HepG2 (cell line): ENCODE results near the gene ANKUB1. TPM values are rescaled to one million over a fixed set of nuclear protein-coding genes. Genes with fewer than 3 reads are reported as not detected.

Experiments
- ATAC-seq: fragments of 200-7000 bp; cut with Tn5 transposase; 3 replicates; pipeline ENCODE4 v1.9.1; 2020; ENCODE audit warnings: mild to moderate bottlenecking, moderate library complexity
- BruUV-seq: library from RNA; stranded (reverse); fragments of 400-500 nt; replicated peaks from 2 replicates; lab custom pipeline; 2021; lab: Mats Ljungman, UMichigan
- CTCF ChIA-PET: fragments of 300-600 bp; formaldehyde crosslinking; extraction: SDS; loops from one replicate; lab custom pipeline; 2021; ENCODE audit warnings: low total read pairs, inconsistent platforms, low intra/inter-chr PET ratio; lab: Yijun Ruan, JAX
- POLR2A ChIA-PET: fragments of 350-600 bp; sonication (Branson Sonifier 250); formaldehyde crosslinking; loops from one replicate; lab custom pipeline; 2020; ENCODE audit warnings: antibody characterized with exemption, inconsistent platforms; lab: Yijun Ruan, JAX
- DNase-seq: peaks from one replicate; pipeline ENCODE4 v3.0.0-alpha.2; 2015; ENCODE audit warnings: low spot score
- FAIRE-seq: peaks from 3 replicates; lab custom pipeline; 2011; peaks lifted over from hg19 to GRCh38; lab: Jason Lieb, UNC
- H2AFZ ChIP-seq: one replicate; pipeline ENCODE4 v1.6.1; 2011; ENCODE audit warnings: low read length, inconsistent platforms
- H3K27ac ChIP-seq: fragments of 300-600 bp; 3 replicates; pipeline ENCODE4 v1.8.0; 2011; ENCODE audit warnings: mixed run types, mild to moderate bottlenecking, mixed read lengths, low read length, inconsistent platforms; ENCODE audit not compliant: insufficient read depth; ENCODE audit errors: extremely low read length
- H3K27me3 ChIP-seq, 2 experiments: fragments of 200-600 bp in 1 of 2; 2 replicates in 1 of 2; 3 replicates in 1 of 2; pipeline versions ENCODE4 v1.6.0 to v1.8.0; 2011; ENCODE audit warnings: low read length in 2 of 2, mild to moderate bottlenecking in 2 of 2, moderate library complexity in 2 of 2, inconsistent platforms in 1 of 2; ENCODE audit not compliant: insufficient read depth in 2 of 2, control insufficient read depth in 1 of 2
- H3K36me3 ChIP-seq, 2 experiments: fragments of 200-600 bp in 1 of 2; replicated peaks in 1 of 2; 2 replicates in 1 of 2; 3 replicates in 1 of 2; pipeline versions ENCODE4 v1.5.1 to v1.8.0; 2011; ENCODE audit warnings: low read length in 2 of 2, inconsistent platforms in 1 of 2; ENCODE audit not compliant: insufficient read depth in 2 of 2, control insufficient read depth in 1 of 2
- H3K4me1 ChIP-seq: 2 replicates; pipeline ENCODE4 v1.5.1; 2012; ENCODE audit warnings: low read length, inconsistent platforms; ENCODE audit not compliant: insufficient read depth
- H3K4me2 ChIP-seq: 2 replicates; pipeline ENCODE4 v1.6.0; 2011; ENCODE audit warnings: low read depth, low read length, inconsistent platforms
- H3K4me3 ChIP-seq, 3 experiments: fragments of 200-600 bp in 1 of 3; sonication (generic), shearing (Covaris generic) in 1 of 3; replicated peaks in 1 of 3; 2 replicates each; pipeline ENCODE4 v1.5.1; 2011 to 2016; ENCODE audit warnings: low read length in 3 of 3, inconsistent platforms in 2 of 3, low read depth in 2 of 3, mild to moderate bottlenecking in 2 of 3, control low read depth in 1 of 3, mixed read lengths in 1 of 3; ENCODE audit not compliant: insufficient read depth in 1 of 3
- H3K79me2 ChIP-seq: one replicate; pipeline ENCODE4 v1.6.1; 2011; ENCODE audit warnings: low read length, inconsistent platforms; ENCODE audit not compliant: insufficient read depth
- H3K9ac ChIP-seq: 2 replicates; pipeline ENCODE4 v1.6.0; 2011; ENCODE audit warnings: mild to moderate bottlenecking, low read depth, low read length, inconsistent platforms; ENCODE audit not compliant: insufficient read depth
- H3K9me3 ChIP-seq: 2 replicates; pipeline ENCODE4 v1.5.1; 2012; ENCODE audit warnings: mild to moderate bottlenecking, low read length
- H4K20me1 ChIP-seq: 2 replicates; pipeline ENCODE4 v1.6.0; 2011; ENCODE audit warnings: inconsistent platforms, mild to moderate bottlenecking, low read length, moderate library complexity; ENCODE audit not compliant: insufficient read depth
- ATF7 ChIP-seq, 2 experiments: fragments of 450-650 bp in 1 of 2; sonication (generic) in 1 of 2; formaldehyde crosslinking in 1 of 2; IDR thresholded peaks; 2 replicates each; pipeline versions ENCODE4 v1.4.0 to v1.6.1; 2016 to 2020; ENCODE audit warnings: antibody characterized with exemption in 1 of 2, mild to moderate bottlenecking in 1 of 2, missing genetic modification reagents in 1 of 2
- E2F2 ChIP-seq: sonication (generic); formaldehyde crosslinking; IDR thresholded peaks from 2 replicates; pipeline ENCODE4 v1.4.0; 2020; ENCODE audit warnings: missing genetic modification reagents, borderline replicate concordance
- ERF ChIP-seq: IDR thresholded peaks from 2 replicates; pipeline ENCODE4 v1.6.1; 2018; ENCODE audit warnings: missing biosample characterization, missing genetic modification reagents
- HNRNPLL ChIP-seq: fragments of 200-400 bp; formaldehyde crosslinking; IDR thresholded peaks from 2 replicates; pipeline ENCODE4 v1.6.1; 2017; ENCODE audit warnings: mild to moderate bottlenecking, low read depth, low read length; ENCODE audit not compliant: poor library complexity, severe bottlenecking
- MEF2D ChIP-seq: sonication (generic); formaldehyde crosslinking; IDR thresholded peaks from 2 replicates; pipeline ENCODE4 v1.5.1; 2020; ENCODE audit warnings: mild to moderate bottlenecking, missing genetic modification reagents
- MIXL1 ChIP-seq: IDR thresholded peaks from 2 replicates; pipeline ENCODE4 v1.6.1; 2016
- SIN3A ChIP-seq: IDR thresholded peaks from 2 replicates; pipeline ENCODE4 v1.6.1; 2011; ENCODE audit warnings: low read depth, mild to moderate bottlenecking, control low read depth, low read length, borderline replicate concordance
- SMC3 ChIP-seq: IDR thresholded peaks from 2 replicates; pipeline ENCODE4 v1.6.1; 2011; ENCODE audit warnings: low read length, improper control_type of control experiment
- SOX13 ChIP-seq, 3 experiments: fragments of 450-650 bp in 1 of 3; sonication (generic) in 1 of 3; formaldehyde crosslinking in 1 of 3; IDR thresholded peaks in 2 of 3; conservative IDR thresholded peaks in 1 of 3; 2 replicates each; pipeline versions ENCODE4 v1.5.0 to v1.6.1; 2016 to 2020; ENCODE audit warnings: antibody characterized with exemption in 1 of 3, mild to moderate bottlenecking in 1 of 3, missing compliant biosample characterization in 1 of 3, missing genetic modification reagents in 1 of 3, moderate library complexity in 1 of 3
- SP2 ChIP-seq: sonication (generic); formaldehyde crosslinking; IDR thresholded peaks from 2 replicates; pipeline ENCODE4 v1.5.1; 2020; ENCODE audit warnings: mild to moderate bottlenecking, missing genetic modification reagents
- STAG1 ChIP-seq: sonication (generic); formaldehyde crosslinking; IDR thresholded peaks from 2 replicates; pipeline ENCODE4 v1.4.0; 2020; ENCODE audit warnings: missing genetic modification reagents
- TCF7 ChIP-seq: sonication (generic); IDR thresholded peaks from 2 replicates; pipeline ENCODE4 v1.6.1; 2016; ENCODE audit warnings: antibody characterized with exemption, low read depth
- THYN1 ChIP-seq: sonication (generic); formaldehyde crosslinking; IDR thresholded peaks from 2 replicates; pipeline ENCODE4 v1.8.1; 2023; ENCODE audit warnings: low read depth, mild to moderate bottlenecking, moderate library complexity, missing genetic modification reagents, borderline replicate concordance
- ZBTB3 ChIP-seq: sonication (generic); formaldehyde crosslinking; IDR thresholded peaks from 2 replicates; pipeline ENCODE4 v1.4.0; 2020; ENCODE audit warnings: low read depth, mild to moderate bottlenecking, moderate library complexity, missing genetic modification reagents, borderline replicate concordance
- ZC3H13 ChIP-seq: sonication (generic); formaldehyde crosslinking; IDR thresholded peaks from 2 replicates; pipeline ENCODE4 v1.8.1; 2023; ENCODE audit warnings: mild to moderate bottlenecking, missing genetic modification reagents, moderate library complexity
- ZFP90 ChIP-seq: sonication (generic); formaldehyde crosslinking; IDR thresholded peaks from 2 replicates; pipeline ENCODE4 v1.8.0; 2022; ENCODE audit warnings: missing genetic modification reagents, mild to moderate bottlenecking, inconsistent platforms, borderline replicate concordance
- ZNF296 ChIP-seq: sonication (generic); formaldehyde crosslinking; conservative IDR thresholded peaks from 2 replicates; pipeline ENCODE4 v1.5.0; 2020; ENCODE audit warnings: mild to moderate bottlenecking, missing genetic modification reagents
- ZNF543 ChIP-seq: sonication (generic); formaldehyde crosslinking; IDR thresholded peaks from 2 replicates; pipeline ENCODE4 v1.4.0; 2020; ENCODE audit warnings: mild to moderate bottlenecking, missing genetic modification reagents
- WGBS: methylation state at CpG from one replicate; pipeline ENCODE4 v1.1.6; 2017; ENCODE audit warnings: low lambda C conversion rate; 5-methylcytosine and 5-hydroxymethylcytosine counted together
- in situ Hi-C: cut with HindIII; loops from 2 replicates; pipeline ENCODE4 v1.10.0; 2017; ENCODE audit warnings: low pct_unique_long_range_greater_than_20kb; ENCODE audit not compliant: extremely low pct_ligation_motif_present
- intact Hi-C: fragments of 100-400 bp; cut with micrococcal nuclease; formaldehyde crosslinking; loops from one replicate; pipeline ENCODE4 v1.10.0; 2022; ENCODE audit not compliant: unreplicated experiment
- polyA plus RNA-seq, 8 experiments: library from polyadenylated mRNA; depleted of rRNA in 3 of 8; stranded (reverse) in 7 of 8; unstranded in 1 of 8; fragments of >200 nt; fragmentation: Illumina TruSeq in 4 of 8; extraction: Trizol in 4 of 8; gene quantifications; 2 replicates each; pipeline versions ENCODE4 v1.2.1 to v1.2.3, GENCODE V29; 2011 to 2016; ENCODE audit warnings: low read depth in 4 of 8, missing spikeins in 1 of 8, mixed read lengths in 1 of 8; ENCODE audit not compliant: insufficient read depth in 1 of 8
- total RNA-seq, 5 experiments: library from RNA; depleted of rRNA; stranded (reverse); fragments of >200 nt; fragmentation: Illumina TruSeq; extraction: Trizol; gene quantifications; 2 replicates each; pipeline ENCODE4 v1.2.3, GENCODE V29; 2016; ENCODE audit warnings: low read depth in 1 of 5
- TF ChIP-seq, protein P1 (sequence below): sonication (generic); formaldehyde crosslinking; IDR thresholded peaks from 2 replicates; pipeline ENCODE4 v1.5.0; 2020; ENCODE audit warnings: mild to moderate bottlenecking, missing genetic modification reagents, moderate library complexity
- TF ChIP-seq, protein P2 (sequence below): sonication (generic); formaldehyde crosslinking; IDR thresholded peaks from 2 replicates; pipeline ENCODE4 v1.4.0; 2020; ENCODE audit warnings: missing genetic modification reagents

Gene ANKUB1
- total and polyA plus RNA-seq, 2 of the 13 experiments (the other 11 are each of a cell fraction or from before 2014, with no cell fraction given) = not detected

GRCh38 chr3:149765762-149766334, 26.5 kb downstream of the ANKUB1 start:
- FAIRE-seq = peak; percentile 82
- H2AFZ ChIP-seq = no peak overlapping the region
- no peak for TF ChIP-seq ZNF296
- no peak for TF ChIP-seq ZC3H13
- TF ChIP-seq ZNF543 (CRISPR knock-in tag) = no peak
- no peak for TF ChIP-seq ATF7 (IDR thresholded peaks at IDR 0.05)
- no peak for TF ChIP-seq ATF7 (CRISPR knock-in tag; IDR thresholded peaks at IDR 0.05)
- no peak for TF ChIP-seq SP2 (CRISPR knock-in tag)
- peak; percentile 57 for TF ChIP-seq STAG1
- TF ChIP-seq SMC3 = peak; percentile 48
- TF ChIP-seq HNRNPLL = no peak
- no peak for TF ChIP-seq ERF
- no peak for TF ChIP-seq E2F2 (CRISPR knock-in tag)
- TF ChIP-seq TCF7 = no peak
- no peak for TF ChIP-seq THYN1 (CRISPR knock-in tag)
- no peak for TF ChIP-seq ZBTB3 (CRISPR knock-in tag)
- TF ChIP-seq, protein P1, sequence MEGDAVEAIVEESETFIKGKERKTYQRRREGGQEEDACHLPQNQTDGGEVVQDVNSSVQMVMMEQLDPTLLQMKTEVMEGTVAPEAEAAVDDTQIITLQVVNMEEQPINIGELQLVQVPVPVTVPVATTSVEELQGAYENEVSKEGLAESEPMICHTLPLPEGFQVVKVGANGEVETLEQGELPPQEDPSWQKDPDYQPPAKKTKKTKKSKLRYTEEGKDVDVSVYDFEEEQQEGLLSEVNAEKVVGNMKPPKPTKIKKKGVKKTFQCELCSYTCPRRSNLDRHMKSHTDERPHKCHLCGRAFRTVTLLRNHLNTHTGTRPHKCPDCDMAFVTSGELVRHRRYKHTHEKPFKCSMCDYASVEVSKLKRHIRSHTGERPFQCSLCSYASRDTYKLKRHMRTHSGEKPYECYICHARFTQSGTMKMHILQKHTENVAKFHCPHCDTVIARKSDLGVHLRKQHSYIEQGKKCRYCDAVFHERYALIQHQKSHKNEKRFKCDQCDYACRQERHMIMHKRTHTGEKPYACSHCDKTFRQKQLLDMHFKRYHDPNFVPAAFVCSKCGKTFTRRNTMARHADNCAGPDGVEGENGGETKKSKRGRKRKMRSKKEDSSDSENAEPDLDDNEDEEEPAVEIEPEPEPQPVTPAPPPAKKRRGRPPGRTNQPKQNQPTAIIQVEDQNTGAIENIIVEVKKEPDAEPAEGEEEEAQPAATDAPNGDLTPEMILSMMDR = peak; percentile 65
- TF ChIP-seq SOX13 (IDR thresholded peaks at IDR 0.05) = no peak
- TF ChIP-seq SOX13 (CRISPR knock-in tag; conservative IDR thresholded peaks at IDR 0.05 in 1 of 2, IDR thresholded peaks at IDR 0.05 in 1 of 2) = no peak
- TF ChIP-seq SIN3A = no peak
- TF ChIP-seq MIXL1 (CRISPR knock-in tag) = peak; percentile 61; the same call in 1 of the 2 replicates
- TF ChIP-seq MEF2D (CRISPR knock-in tag) = no peak
- TF ChIP-seq ZFP90 (CRISPR knock-in tag) = no peak
- TF ChIP-seq, protein P2, sequence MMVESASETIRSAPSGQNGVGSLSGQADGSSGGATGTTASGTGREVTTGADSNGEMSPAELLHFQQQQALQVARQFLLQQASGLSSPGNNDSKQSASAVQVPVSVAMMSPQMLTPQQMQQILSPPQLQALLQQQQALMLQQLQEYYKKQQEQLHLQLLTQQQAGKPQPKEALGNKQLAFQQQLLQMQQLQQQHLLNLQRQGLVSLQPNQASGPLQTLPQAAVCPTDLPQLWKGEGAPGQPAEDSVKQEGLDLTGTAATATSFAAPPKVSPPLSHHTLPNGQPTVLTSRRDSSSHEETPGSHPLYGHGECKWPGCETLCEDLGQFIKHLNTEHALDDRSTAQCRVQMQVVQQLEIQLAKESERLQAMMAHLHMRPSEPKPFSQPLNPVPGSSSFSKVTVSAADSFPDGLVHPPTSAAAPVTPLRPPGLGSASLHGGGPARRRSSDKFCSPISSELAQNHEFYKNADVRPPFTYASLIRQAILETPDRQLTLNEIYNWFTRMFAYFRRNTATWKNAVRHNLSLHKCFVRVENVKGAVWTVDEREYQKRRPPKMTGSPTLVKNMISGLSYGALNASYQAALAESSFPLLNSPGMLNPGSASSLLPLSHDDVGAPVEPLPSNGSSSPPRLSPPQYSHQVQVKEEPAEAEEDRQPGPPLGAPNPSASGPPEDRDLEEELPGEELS (CRISPR knock-in tag) = no peak

More at GRCh38 chr3:149765762-149766334, 26.5 kb downstream of the ANKUB1 start:
- DNase-seq (peak; percentile 27), ATAC-seq (peak; percentile 66)
- Histone ChIP-seq H3K27ac (no peak overlapping the region), H4K20me1 (no peaks in the 10 kb centered on the region), H3K36me3 (no peaks in the 10 kb centered on the region), H3K27me3 (peaks cover 1 to 10% of the 10 kb centered on the region in 2 experiments; a peak in 2 of 5 replicates), H3K9ac (no peak overlapping the region), H3K4me1 (no peaks in the 10 kb centered on the region), H3K4me2 (no peak overlapping the region), H3K9me3 (no peaks in the 10 kb centered on the region), H3K4me3 (no peak overlapping the region), H3K79me2 (no peaks in the 10 kb centered on the region)
- in situ Hi-C loops (loop anchor here (5.0 kb wide), 1 partner anchor 46 kb away; the partner anchor contains the start of gene RNF13), intact Hi-C loops (loop anchor here (1.0 kb wide), 1 partner anchor 42 kb away; no protein-coding TSS in a partner anchor)
- POLR2A ChIA-PET = interaction anchor here (1.2 kb wide), 1 partner anchor 42 kb away, joined by 6 read pairs; no protein-coding TSS in a partner anchor
- CTCF ChIA-PET = interaction anchor here (2.3 kb wide), 1 partner anchor 42 kb away, joined by 21 read pairs; no protein-coding TSS in a partner anchor
- 34% methylated on average over 2 of the region's 2 CpGs for WGBS
- BruUV-seq = no TSS peak
